Measurements from ENCODE around the gene AIFM1. TPM values are rescaled to one million over a fixed set of nuclear protein-coding genes. Genes with fewer than 3 reads are reported as not detected.
A peak's percentile ranks its signal among the peaks of the same experiment; 100 is the strongest.
"Not testable (repeated sequence)": the region's sequence is repeated elsewhere in the genome, so short reads cannot be mapped to it uniquely, and the experiment has no call there.

Gene AIFM1
- total RNA-seq, 1 donor from 2014 or later, result 48.5 TPM

- Mint-ChIP-seq H3K27ac (peak overlapping the region; percentile 56), H3K4me1 (ENCODE audit: unreplicated experiment) (peaks cover 4% of the 10 kb centered on the region), H3K9me3 (no peaks in the 10 kb centered on the region), H3K36me3 (no peaks in the 10 kb centered on the region), H3K27me3 (no peaks in the 10 kb centered on the region), H3K4me3 (peak overlapping the region; percentile 34)
- TF ChIP-seq CTCF (conservative IDR thresholded peaks at IDR 0.05), result no peak
- no peak for DNase-seq (ENCODE audit: extremely low spot score, unreplicated experiment)
Observed at GRCh38 chrX:130118441-130119311, 47.0 kb downstream of the AIFM1 start.

- Mint-ChIP-seq H3K4me3 (no peak overlapping the region), H3K27me3 (no peaks in the 10 kb centered on the region), H3K9me3 (no peaks in the 10 kb centered on the region), H3K36me3 (no peaks in the 10 kb centered on the region), H3K27ac (no peak overlapping the region), H3K4me1 (ENCODE audit: unreplicated experiment) (peaks cover 4% of the 10 kb centered on the region)
- DNase-seq (ENCODE audit: extremely low spot score, unreplicated experiment), result no peak
- no peak for TF ChIP-seq CTCF (conservative IDR thresholded peaks at IDR 0.05)
Observed at GRCh38 chrX:130117166-130117565, 48.5 kb downstream of the AIFM1 start.

DNA sequence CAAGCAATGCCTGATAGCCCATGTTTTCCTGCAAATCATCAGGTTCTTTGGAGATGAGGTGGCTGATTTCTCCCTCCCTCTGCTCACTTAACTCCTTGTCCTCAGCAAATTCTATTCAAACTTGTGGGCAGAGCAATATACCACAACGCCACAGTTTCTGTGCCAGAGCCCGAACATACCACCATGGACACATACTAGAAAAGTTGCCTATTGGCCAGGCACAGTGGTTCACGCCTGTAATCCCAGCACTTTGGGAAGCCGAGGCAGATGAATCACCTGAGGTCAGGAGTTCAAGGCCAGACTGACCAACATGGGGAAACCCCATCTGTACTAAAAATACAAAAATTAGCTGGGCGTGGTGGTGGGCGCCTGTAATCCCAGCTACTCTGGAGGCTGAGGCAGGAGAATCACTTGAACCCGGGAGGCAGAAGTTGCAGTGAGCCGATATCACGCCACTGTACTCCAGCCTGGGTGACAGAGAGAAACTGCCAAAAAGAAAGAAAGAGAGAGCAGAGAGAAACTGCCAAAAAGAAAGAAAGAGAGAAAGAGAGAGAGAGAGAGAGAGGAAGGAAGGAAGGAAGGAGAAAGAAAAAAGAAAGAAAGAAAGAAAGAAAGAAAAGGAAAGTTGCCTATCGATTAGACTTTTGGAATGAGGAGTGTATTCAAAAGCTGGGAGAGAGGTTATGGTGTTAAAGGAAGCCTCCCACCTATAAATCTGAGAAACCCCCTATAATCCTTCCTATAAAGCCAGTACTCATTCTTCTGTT, 50.3 kb downstream of the AIFM1 start:
- H3K4me3 Mint-ChIP-seq; H3K4me1 Mint-ChIP-seq (ENCODE audit: unreplicated experiment); H3K36me3 Mint-ChIP-seq; H3K27me3 Mint-ChIP-seq; H3K27ac Mint-ChIP-seq; DNase-seq (ENCODE audit: extremely low spot score, unreplicated experiment); H3K9me3 Mint-ChIP-seq: not testable (repeated sequence)

DNA sequence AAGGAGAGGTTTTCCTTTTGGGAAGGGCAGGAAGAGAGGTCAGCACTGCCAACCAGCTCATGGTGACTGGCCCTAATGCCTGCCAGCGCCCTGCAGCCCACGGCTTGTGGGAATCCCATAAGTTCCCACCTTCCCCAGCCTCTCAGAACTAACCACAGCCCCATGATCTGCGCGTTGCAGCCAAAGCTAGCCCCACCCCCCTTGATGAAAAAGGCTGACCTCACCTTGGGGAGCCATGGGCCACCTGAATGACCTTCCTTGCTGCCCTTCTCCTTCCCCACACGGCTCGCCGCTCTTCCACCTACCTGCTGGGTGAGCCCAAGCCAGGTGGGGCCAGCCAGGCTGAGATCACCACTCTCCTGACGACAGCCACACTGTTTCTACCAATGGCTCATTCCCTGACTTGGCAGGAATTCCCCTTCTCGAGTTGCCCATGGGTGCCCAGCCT, 51.5 kb downstream of the AIFM1 start:
- H3K36me3 Mint-ChIP-seq, result no peaks in the 10 kb centered on the region
- no peak overlapping the region for H3K4me3 Mint-ChIP-seq
- no peak overlapping the region for H3K27ac Mint-ChIP-seq
- H3K9me3 Mint-ChIP-seq, result no peaks in the 10 kb centered on the region
- peaks cover 4% of the 10 kb centered on the region for H3K4me1 Mint-ChIP-seq (ENCODE audit: unreplicated experiment)
- H3K27me3 Mint-ChIP-seq, result peaks cover 8% of the 10 kb centered on the region
- TF ChIP-seq CTCF (conservative IDR thresholded peaks at IDR 0.05), result no peak
- no peak for DNase-seq (ENCODE audit: extremely low spot score, unreplicated experiment)

GRCh38 chrX:130111220-130112154, 54.2 kb downstream of the AIFM1 start:
- Mint-ChIP-seq H3K36me3 (no peaks in the 10 kb centered on the region), H3K4me3 (peak overlapping the region; percentile 77), H3K9me3 (no peaks in the 10 kb centered on the region), H3K27me3 (peaks cover 8% of the 10 kb centered on the region), H3K4me1 (ENCODE audit: unreplicated experiment) (peaks cover 2% of the 10 kb centered on the region), H3K27ac (peak overlapping the region; percentile 65)
- TF ChIP-seq CTCF (conservative IDR thresholded peaks at IDR 0.05), result no peak
- DNase-seq (ENCODE audit: extremely low spot score, unreplicated experiment), result no peak
